GM12874 (cell line): ENCODE data around the gene MAPK14.
A peak's percentile ranks its signal among the peaks of the same experiment; 100 is the strongest.

Experiments
- TF ChIP-seq, protein P1 (sequence below): IDR thresholded peaks from 2 replicates; pipeline ENCODE4 v1.5.1; 2011; ENCODE audit warnings: low read depth, mild to moderate bottlenecking, control low read depth, low read length, moderate library complexity; ENCODE audit not compliant: insufficient read depth

MAPK14 gene

DNA sequence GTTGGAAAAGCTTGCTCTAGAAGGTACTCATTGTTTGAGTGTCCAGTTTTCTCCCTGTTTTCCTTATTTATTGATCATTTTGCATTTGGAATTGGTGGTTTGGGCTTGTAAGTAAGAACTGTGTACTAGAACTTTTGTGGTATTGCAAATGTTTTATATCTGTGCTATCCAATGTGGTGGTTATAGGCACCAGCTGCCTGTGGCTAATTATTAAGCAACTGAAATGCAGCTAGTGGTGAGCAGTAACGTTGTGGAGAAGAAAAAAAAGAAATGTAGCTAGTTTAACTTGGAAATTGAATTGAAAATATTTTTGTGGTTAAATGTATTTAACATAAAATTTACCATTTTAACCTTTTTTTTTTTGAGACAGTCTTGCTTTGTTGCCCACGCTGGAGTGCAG lies 52.0 kb downstream of the MAPK14 start:
- TF ChIP-seq, protein P1, sequence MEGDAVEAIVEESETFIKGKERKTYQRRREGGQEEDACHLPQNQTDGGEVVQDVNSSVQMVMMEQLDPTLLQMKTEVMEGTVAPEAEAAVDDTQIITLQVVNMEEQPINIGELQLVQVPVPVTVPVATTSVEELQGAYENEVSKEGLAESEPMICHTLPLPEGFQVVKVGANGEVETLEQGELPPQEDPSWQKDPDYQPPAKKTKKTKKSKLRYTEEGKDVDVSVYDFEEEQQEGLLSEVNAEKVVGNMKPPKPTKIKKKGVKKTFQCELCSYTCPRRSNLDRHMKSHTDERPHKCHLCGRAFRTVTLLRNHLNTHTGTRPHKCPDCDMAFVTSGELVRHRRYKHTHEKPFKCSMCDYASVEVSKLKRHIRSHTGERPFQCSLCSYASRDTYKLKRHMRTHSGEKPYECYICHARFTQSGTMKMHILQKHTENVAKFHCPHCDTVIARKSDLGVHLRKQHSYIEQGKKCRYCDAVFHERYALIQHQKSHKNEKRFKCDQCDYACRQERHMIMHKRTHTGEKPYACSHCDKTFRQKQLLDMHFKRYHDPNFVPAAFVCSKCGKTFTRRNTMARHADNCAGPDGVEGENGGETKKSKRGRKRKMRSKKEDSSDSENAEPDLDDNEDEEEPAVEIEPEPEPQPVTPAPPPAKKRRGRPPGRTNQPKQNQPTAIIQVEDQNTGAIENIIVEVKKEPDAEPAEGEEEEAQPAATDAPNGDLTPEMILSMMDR = no peak

DNA sequence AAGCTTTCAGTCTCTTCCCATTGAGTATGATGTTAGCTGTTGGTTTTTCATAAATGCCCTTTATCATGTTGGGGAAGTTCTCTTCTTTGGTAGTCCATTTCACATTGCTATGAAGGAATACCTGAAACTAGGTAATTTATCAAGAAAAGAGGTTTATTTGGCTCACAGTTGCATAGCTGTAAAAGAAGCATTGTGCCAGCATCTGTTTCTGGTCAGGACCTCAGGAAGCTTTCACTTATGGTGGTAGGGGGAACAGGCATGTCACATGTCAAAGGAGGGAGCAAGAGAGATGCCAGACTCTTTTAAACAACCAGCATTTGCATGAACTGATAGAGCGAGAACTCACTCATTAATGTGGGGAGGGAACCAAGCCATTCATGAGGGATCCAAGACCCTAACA lies 54.7 kb downstream of the MAPK14 start:
- TF ChIP-seq, protein P1 = no peak

DNA sequence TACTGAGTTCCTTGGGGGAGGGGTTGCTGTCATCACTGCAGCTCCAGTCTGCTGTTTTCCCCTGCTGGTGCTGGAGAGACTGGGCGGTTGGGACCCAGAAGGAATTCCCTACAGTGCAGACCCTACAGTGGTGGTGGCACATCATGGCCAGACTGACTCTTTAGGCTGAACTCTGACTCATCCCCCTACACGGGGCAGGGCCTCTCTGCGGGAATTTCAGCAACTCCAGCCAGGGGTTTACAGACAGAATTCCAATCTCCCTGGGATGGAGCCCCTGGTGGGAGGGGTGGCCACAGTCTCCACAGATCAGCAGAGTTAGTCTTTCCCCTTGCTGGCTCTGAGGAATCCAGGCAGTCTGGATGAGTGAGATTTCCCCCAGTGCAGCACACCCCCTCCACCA lies 55.8 kb downstream of the MAPK14 start:
- TF ChIP-seq, protein P1 = no peak

DNA sequence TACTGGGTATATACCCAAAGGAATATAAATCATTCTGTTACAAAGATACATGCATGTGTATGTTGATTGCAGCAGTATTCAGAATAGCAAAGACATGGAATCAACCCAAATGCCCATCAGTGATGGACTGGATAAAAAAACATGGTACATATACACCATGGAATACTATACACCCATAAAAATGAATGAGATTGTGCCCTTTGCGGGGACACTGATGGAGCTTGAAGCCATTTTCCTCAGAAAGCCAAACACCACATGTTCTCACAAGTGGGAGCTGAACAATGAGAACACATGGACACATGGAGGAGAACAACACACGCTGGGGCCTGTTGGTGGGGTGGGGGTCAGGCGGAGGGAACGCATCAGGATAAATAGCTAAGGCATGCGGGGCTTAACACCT lies 61.4 kb downstream of the MAPK14 start:
- TF ChIP-seq, protein P1 = no peak

DNA sequence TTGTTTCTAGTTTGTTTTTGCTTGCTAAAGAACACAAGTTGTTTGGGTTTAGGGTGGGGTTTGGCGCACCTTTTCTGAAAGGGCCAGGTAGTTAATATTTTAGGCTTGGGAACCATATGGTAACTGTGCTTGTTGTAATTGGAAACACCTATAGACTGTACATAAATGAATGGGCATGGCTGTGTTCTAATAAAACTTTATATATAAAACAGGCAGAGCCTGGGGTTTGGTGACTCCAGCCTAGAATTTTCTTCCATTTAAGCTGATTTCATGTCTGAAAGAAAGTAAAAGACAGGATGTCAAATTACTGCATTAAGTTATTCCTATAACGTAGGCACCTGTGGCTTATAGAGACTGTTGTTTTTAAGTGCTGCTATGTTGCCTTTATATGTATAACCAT lies 66.6 kb downstream of the MAPK14 start:
- TF ChIP-seq, protein P1 = no peak

DNA sequence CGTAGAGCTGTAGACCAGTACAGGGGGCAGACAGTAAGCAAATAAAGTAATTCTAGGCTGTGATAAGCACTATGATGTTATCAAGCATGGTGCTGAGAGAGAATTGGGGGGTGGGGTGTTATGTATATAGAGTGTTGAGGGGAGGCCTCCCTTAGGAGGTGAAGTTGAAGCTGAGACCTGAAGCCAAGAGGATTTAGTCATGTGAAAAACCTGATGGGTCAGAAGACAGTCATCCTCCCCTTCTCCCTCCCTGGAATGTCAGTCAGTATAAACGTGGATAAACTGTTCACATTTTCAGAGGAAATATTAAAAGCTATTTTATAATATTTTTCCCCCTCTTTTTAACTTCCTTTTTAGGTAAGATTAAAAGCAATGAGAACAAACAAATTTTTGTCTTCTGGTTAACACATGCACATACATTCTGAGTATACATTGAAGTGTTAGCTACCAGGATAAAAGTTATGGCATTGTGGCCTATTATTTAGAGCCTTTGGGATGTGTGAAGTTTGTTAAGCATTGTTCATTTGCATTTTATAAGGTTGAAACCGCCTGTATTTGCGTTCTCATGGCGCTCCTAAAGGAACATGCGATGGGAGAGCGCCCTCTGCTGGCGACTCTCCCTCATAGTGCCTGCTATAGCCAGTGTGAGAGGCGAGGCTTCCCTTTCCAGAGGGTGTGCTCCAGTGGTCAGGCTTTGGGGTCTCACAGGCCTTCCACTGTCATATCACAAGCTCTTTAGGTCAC lies 67.3 kb downstream of the MAPK14 start:
- TF ChIP-seq, protein P1 = peak; percentile 88

DNA sequence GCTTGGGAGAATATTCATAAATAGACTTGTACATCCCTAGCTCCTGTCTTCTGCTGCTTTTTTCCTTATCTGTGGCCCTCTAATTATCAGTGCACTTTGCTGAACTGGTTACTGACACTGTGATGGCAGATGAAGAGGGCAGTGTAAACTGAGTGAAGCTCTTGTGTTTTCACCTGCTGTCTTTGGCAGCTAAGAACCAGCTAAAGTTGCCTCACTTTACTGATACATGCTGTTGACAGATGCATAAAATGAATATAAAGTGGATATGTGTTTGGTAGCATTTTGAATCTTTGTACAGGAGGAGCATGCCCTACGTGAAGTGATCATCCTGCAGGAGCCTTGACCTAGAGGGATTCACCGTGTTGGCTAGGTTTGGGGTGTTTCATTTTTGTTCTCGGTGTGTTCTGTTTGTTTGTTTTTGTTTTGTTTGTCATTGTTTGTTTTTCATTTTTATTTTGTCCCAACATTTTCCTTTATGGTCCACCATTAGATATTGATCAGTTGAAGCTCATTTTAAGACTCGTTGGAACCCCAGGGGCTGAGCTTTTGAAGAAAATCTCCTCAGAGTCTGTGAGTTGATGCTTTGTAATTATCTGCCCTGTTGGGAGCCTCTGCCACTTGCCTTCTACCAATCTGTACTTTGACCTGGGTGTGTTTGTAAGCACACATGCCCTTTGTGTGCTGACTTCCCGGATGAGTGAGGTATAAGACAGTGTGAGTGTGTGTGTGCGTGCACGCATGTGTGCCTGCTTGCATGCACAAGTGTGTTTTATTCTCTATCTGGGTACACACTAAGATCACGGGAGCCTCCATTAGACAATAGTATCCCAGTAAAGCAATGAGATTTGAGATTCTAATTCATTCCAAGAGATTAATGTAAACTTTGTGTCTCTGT lies 68.1 kb downstream of the MAPK14 start:
- TF ChIP-seq, protein P1 = no peak
